Measurements from ENCODE around the gene DNAH14.

The DNAH14 gene

GRCh38 chr1:225422795-225423517, 493.5 kb downstream of the DNAH14 start:
- TF ChIP-seq CTCF (IDR thresholded peaks at IDR 0.05), result no peak

- no peak for TF ChIP-seq CTCF (IDR thresholded peaks at IDR 0.05)
Measured at GRCh38 chr1:225423518-225423855, 494.0 kb downstream of the DNAH14 start.

GRCh38 chr1:225424562-225425200, 495.2 kb downstream of the DNAH14 start:
- TF ChIP-seq CTCF (IDR thresholded peaks at IDR 0.05), result no peak

- TF ChIP-seq CTCF (IDR thresholded peaks at IDR 0.05), result no peak
Measured at GRCh38 chr1:225425201-225425786, 495.8 kb downstream of the DNAH14 start.

- no peak for TF ChIP-seq CTCF (IDR thresholded peaks at IDR 0.05)
Measured at GRCh38 chr1:225426395-225427234, 497.1 kb downstream of the DNAH14 start.

- TF ChIP-seq CTCF (IDR thresholded peaks at IDR 0.05), result no peak
Measured at GRCh38 chr1:225427235-225428067, 498.0 kb downstream of the DNAH14 start, which contains the start of gene LBR. LBR (minus strand) TSS chr1:225428038; CDS start chr1:225424075, 3,963 bp downstream.
